Heart left ventricle (tissue), 16 donors: Measurements from ENCODE around the gene CRELD2. TPM values are rescaled to one million over a fixed set of nuclear protein-coding genes. Genes with fewer than 3 reads are reported as not detected.

ENCODE experiments used
- ATAC-seq, 4 donors: fragments of 200-7000 bp; cut with Tn5 transposase; one replicate each; pipeline ENCODE4 v1.9.1; 2020 to 2022; ENCODE audit warnings: moderate library complexity in 4 of 4, mild to moderate bottlenecking in 3 of 4, moderate number of reproducible peaks in 1 of 4
- DNase-seq, 5 donors: peaks; one replicate each; pipeline ENCODE4 v3.0.0-alpha.2; 2020
- H3K27ac ChIP-seq, 12 donors: fragments of 200-600 bp; sonication (generic) in 4 of 12; one replicate each; pipeline versions ENCODE4 v1.5.0 to v1.8.0; 2016 to 2022; ENCODE audit warnings: mild to moderate bottlenecking in 2 of 12
- H3K27me3 ChIP-seq, 9 donors: fragments of 200-600 bp; sonication (generic) in 2 of 9; one replicate each; pipeline versions ENCODE4 v1.5.1 to v1.8.0; 2016 to 2022; ENCODE audit warnings: mild to moderate bottlenecking in 3 of 9
- H3K36me3 ChIP-seq, 9 donors: fragments of 200-600 bp; sonication (generic) in 2 of 9; one replicate each; pipeline versions ENCODE4 v1.5.0 to v1.8.0; 2018 to 2022; ENCODE audit warnings: mild to moderate bottlenecking in 2 of 9
- H3K4me1 ChIP-seq, 12 donors: fragments of 200-600 bp; sonication (generic) in 4 of 12; one replicate each; pipeline versions ENCODE4 v1.5.0 to v1.8.0; 2016 to 2022; ENCODE audit warnings: mild to moderate bottlenecking in 3 of 12
- H3K4me3 ChIP-seq, 12 donors: fragments of 200-600 bp; sonication (generic) in 4 of 12; one replicate each; pipeline versions ENCODE4 v1.5.0 to v1.8.0; 2017 to 2022; ENCODE audit warnings: mild to moderate bottlenecking in 9 of 12, moderate library complexity in 4 of 12
- H3K9me3 ChIP-seq, 12 donors: fragments of 200-600 bp; sonication (generic) in 4 of 12; one replicate each; pipeline versions ENCODE4 v1.5.0 to v1.8.0; 2016 to 2022; ENCODE audit warnings: mild to moderate bottlenecking in 1 of 12
- POLR2A ChIP-seq, 2 donors: fragments of 450-650 bp; IDR thresholded peaks; one replicate each; pipeline ENCODE4 v1.6.1; 2017; ENCODE audit warnings: antibody characterized with exemption in 2 of 2, mild to moderate bottlenecking in 2 of 2, moderate library complexity in 2 of 2
- WGBS, 4 donors: extraction: QIAGEN DNeasy Blood & Tissue Kit in 2 of 4; methylation state at CpG; one replicate each; pipeline versions ENCODE4 v1.1.5 to v1.1.7; 2013 to 2018; 5-methylcytosine and 5-hydroxymethylcytosine counted together
- intact Hi-C, 10 donors: fragments of 100-400 bp; cut with DNase I; formaldehyde crosslinking; loops; one replicate each; pipeline versions ENCODE4 v1.11.1 to v1.14.2; 2022
- polyA plus RNA-seq, 2 donors: library from polyadenylated mRNA; stranded (reverse); fragments of 200-250 nt; gene quantifications; one replicate each; pipeline ENCODE4 v1.2.3, GENCODE V29; 2013
- total RNA-seq, 9 donors: library from RNA; depleted of rRNA in 2 of 9; stranded (reverse); fragments of >200 nt in 2 of 9; fragmentation: NEBNext Ultra II Directional in 3 of 9; extraction: Animal tissue kit (Norgen Biotek cat#: 25700) in 3 of 9; gene quantifications; one replicate each; pipeline versions ENCODE4 v1.1.0 to v1.2.4, GENCODE V29; 2016 to 2023
- TF ChIP-seq, protein P1 (sequence below), 12 donors: fragments of 200-600 bp; sonication (generic) in 4 of 12; IDR thresholded peaks; one replicate each; pipeline versions ENCODE4 v1.5.0 to v1.8.0; 2018 to 2022; ENCODE audit warnings: antibody characterized with exemption in 12 of 12, mild to moderate bottlenecking in 5 of 12
- donor health status: ischemic (EF 13 %, LVEDD 7.1; RV severe dilation, severe dysfunction).
- donor health status: healthy with polysubstance abuse.
- donor health status: DM: no; HTN: yes; CAD: no.
- donor health status: DM: no; HTN: no; CAD: no.
- donor health status: ischemic (EF 25% LVEDD 6.9; RV normal size, moderate dysfunction).
- donor health status: ischemic (EF 25% LVEDD 5.7; RV mildly dilated, moderate dysfunction).
- donor health status: healthy.
- donor health status: DM: yes; HTN: yes; CAD: no.
- donor health status: ischemic (EF 35%, LVEDD 5.7; RV mildly dilated, moderate dysfunction).
- donor health status: nonischemic (EF 11% LVEDD 7.7; RV severe dilation, severe dysfunction).
- donor health status: DM: yes; HTN: yes; CAD: no.
- donor health status: PGD.
- donor health status: ischemic (EF 29% LVEDD 5.4; RV normal size, mild dysfunction).
- donor health status: nonischemic (EF 23%, LVEDD 6.1; RV moderate dilation, normal function).

Gene CRELD2
- total and polyA plus RNA-seq, 11 donors: 15.0 to 70.3 (median 21.6) TPM

DNA sequence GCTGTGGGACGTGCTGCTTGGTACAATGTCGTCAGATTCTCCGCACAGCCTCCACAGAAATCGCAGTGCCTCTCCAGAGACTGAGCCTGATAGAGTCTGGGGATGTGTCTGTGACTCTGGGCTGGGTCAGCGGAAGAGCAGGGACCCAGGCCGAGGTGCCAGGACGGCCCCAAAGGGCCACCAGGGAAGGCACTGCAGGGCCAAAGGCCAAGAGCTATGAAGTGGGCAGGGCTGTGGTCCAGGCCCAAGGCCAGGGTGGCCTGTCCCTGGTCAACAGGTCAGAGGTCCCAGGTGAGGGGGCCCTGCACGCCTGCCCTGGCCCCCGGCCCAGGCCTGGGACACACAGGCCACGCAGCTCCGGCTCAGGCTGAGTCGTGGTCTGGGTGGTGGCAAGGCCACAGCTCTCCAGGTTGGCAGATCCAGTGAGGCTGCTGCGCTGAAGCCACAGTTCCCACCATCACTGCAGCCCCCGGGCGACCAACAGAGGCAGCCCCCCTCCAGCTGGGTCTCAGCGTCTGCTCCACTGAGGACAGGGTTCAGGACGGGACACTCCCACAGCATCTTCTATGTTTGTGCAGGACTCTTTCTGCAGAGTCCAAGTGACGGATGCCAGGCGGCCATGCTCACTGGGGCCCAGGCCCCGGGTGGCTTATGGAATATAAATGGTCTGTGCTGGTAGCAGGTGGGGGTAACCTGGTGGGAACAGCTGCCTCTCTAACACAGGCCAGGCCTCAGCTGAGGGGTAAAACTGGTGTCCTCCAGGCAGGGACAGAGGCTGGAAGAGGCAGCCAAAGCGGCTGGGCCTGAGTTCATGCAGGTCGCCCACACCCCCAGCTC, 37.4 kb downstream of the CRELD2 start:
- DNase-seq (peak in 1 of 5 donors; percentile 28), ATAC-seq (no peak)
- Histone ChIP-seq H3K4me1 (peaks cover 10 to 51% (median 40%) of the 10 kb centered on the region in 12 donors), H3K27me3 (no peaks in the 10 kb centered on the region), H3K27ac (peak overlapping the region in 7 of 12 donors; percentile 34 to 84 (median 82)), H3K4me3 (no peak overlapping the region), H3K36me3 (no peaks in the 10 kb centered on the region), H3K9me3 (no peaks in the 10 kb centered on the region)
- intact Hi-C loops: no loop called here
- WGBS, 4 donors: 93 to 96% (median 94%) methylated on average over 20 to 22 of the region's 22 CpGs
- TF ChIP-seq, protein P1, sequence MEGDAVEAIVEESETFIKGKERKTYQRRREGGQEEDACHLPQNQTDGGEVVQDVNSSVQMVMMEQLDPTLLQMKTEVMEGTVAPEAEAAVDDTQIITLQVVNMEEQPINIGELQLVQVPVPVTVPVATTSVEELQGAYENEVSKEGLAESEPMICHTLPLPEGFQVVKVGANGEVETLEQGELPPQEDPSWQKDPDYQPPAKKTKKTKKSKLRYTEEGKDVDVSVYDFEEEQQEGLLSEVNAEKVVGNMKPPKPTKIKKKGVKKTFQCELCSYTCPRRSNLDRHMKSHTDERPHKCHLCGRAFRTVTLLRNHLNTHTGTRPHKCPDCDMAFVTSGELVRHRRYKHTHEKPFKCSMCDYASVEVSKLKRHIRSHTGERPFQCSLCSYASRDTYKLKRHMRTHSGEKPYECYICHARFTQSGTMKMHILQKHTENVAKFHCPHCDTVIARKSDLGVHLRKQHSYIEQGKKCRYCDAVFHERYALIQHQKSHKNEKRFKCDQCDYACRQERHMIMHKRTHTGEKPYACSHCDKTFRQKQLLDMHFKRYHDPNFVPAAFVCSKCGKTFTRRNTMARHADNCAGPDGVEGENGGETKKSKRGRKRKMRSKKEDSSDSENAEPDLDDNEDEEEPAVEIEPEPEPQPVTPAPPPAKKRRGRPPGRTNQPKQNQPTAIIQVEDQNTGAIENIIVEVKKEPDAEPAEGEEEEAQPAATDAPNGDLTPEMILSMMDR (IDR thresholded peaks at IDR 0.05): no peak
- no peak for TF ChIP-seq POLR2A (IDR thresholded peaks at IDR 0.05)

DNA sequence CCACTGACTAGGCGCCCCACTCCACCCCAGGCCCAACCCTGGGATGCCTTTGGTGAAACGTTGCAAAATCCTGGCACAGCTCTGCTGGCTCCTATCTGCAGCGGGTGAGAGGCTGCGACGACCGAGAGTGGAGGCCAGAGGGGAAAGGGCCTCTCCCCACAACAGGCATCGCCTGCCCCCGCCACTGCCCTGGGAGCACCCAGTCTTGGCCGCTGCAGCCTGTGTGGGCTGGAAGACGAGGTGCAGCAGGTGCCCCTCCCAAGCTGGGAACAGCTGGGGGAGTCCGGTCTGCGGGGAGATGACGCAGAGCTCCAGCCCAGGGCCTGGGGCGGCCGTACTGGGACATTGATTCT, 38.0 kb downstream of the CRELD2 start:
- DNase-seq: peak in 2 of 5 donors; percentile 27 to 55
- WGBS, 4 donors: 77 to 85% (median 82%) methylated on average over 14 to 15 of the region's 15 CpGs
- Histone ChIP-seq H3K4me3 (no peak overlapping the region), H3K27me3 (no peaks in the 10 kb centered on the region), H3K36me3 (peaks cover 0 to 2% (median 0%) of the 10 kb centered on the region in 9 donors), H3K27ac (peak overlapping the region in 1 of 12 donors; percentile 84), H3K4me1 (peaks cover 10 to 54% (median 40%) of the 10 kb centered on the region in 12 donors), H3K9me3 (no peaks in the 10 kb centered on the region)
- intact Hi-C loops: no loop called here
- ATAC-seq: no peak
- no peak for TF ChIP-seq POLR2A (IDR thresholded peaks at IDR 0.05)
- TF ChIP-seq, protein P1 (IDR thresholded peaks at IDR 0.05): no peak

DNA sequence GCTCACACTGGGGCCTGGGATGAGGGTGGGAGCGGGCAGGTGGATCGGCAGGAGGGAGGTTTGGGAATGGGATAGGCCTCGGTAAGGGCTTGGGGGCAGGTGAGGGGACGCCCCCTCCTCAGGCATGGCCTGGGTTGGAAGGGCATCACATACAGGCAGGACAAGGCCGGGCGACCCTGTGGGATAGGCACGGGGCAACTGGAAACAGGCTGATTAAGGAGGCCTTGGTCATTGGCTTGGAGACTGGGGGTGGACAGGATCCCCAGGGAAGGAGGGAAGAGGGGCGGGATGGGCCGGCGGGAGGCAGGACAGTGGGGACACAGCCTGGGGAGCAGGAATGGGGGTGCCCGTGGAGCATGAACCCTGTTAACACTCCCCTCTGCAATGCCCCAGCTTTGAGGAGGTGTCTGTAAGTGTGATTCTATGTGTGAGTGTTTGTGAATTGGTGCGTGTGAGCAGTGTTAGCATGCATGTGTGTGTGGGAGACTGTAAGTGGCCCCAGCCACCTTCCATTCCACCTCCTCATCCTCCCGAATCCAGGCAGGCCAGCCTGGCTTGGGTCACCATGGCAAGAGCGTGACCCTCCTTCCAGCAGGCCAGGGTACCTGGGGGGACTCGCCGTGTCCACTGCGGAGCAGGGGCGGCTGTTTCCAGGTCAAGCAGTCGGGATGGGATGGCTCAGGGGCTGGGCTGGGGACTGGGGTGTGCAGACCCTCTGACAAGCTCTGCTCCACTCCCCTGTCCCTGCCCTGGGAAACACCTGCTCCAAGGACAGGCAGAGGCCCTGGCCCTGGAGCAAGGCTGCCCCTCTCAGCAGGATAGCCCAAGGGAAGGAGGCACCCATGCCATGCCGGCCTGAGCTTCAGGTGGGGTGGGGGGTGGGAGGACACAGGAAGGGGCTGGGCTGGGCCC, 38.7 kb downstream of the CRELD2 start:
- H3K9me3 ChIP-seq: no peaks in the 10 kb centered on the region

More for the DNA sequence above, 38.7 kb downstream of the CRELD2 start:
- H3K36me3 ChIP-seq: peaks cover 0 to 8% (median 3%) of the 10 kb centered on the region in 9 donors
- no peak overlapping the region for H3K27ac ChIP-seq
- ATAC-seq (no peak), DNase-seq (peak in 2 of 5 donors; percentile 24)
- peaks cover 10 to 54% (median 39%) of the 10 kb centered on the region in 12 donors for H3K4me1 ChIP-seq
- TF ChIP-seq, protein P1 (IDR thresholded peaks at IDR 0.05): no peak
- TF ChIP-seq POLR2A (IDR thresholded peaks at IDR 0.05): no peak
- intact Hi-C loops: no loop called here
- no peaks in the 10 kb centered on the region for H3K27me3 ChIP-seq
- no peak overlapping the region for H3K4me3 ChIP-seq
- WGBS, 4 donors: 85 to 92% (median 90%) methylated on average over 16 to 20 of the region's 20 CpGs
